Activated CD4-positive, alpha-beta memory T cell treated with anti-CD3 and anti-CD28 coated beads for 36 hours (primary cell): ENCODE results near the gene KDF1. TPM values are rescaled to one million over a fixed set of nuclear protein-coding genes. Genes with fewer than 3 reads are reported as not detected.
A peak's percentile ranks its signal among the peaks of the same experiment; 100 is the strongest.

Experiments used
- CTCF ChIA-PET: fragments of 350-600 bp; sonication (Branson Sonifier 250); formaldehyde crosslinking; loops from one replicate; lab custom pipeline; 2021; ENCODE audit warnings: antibody characterized with exemption, inconsistent platforms; lab: Charles Lee
- POLR2A ChIA-PET: fragments of 350-600 bp; sonication (Branson Sonifier 250); formaldehyde crosslinking; loops from one replicate; lab custom pipeline; 2021; ENCODE audit warnings: antibody characterized with exemption; lab: Charles Lee
- DNase-seq: peaks from one replicate; pipeline ENCODE4 v3.0.0-alpha.2; 2020
- H3K27ac Mint-ChIP-seq: one replicate; pipeline ENCODE4 v1.8.0; 2021; ENCODE audit warnings: mixed read lengths
- H3K27me3 Mint-ChIP-seq: one replicate; pipeline ENCODE4 v1.8.0; 2021; ENCODE audit warnings: mixed read lengths
- H3K36me3 Mint-ChIP-seq: one replicate; pipeline ENCODE4 v1.8.0; 2021; ENCODE audit warnings: mixed read lengths
- H3K4me1 Mint-ChIP-seq: one replicate; pipeline ENCODE4 v1.8.0; 2021; ENCODE audit warnings: low read depth, mixed read lengths
- H3K4me3 Mint-ChIP-seq: one replicate; pipeline ENCODE4 v1.8.0; 2021; ENCODE audit warnings: mild to moderate bottlenecking, mixed read lengths
- H3K9me3 Mint-ChIP-seq: one replicate; pipeline ENCODE4 v1.8.0; 2021; ENCODE audit warnings: mixed read lengths
- intact Hi-C: fragments of 100-400 bp; cut with micrococcal nuclease; formaldehyde crosslinking; loops from one replicate; pipeline ENCODE4 v1.15.1; 2023
- total RNA-seq, 2 experiments: library from RNA; stranded (reverse); gene quantifications; one replicate each; pipeline ENCODE4 v1.2.3, GENCODE V29; 2021

The KDF1 gene
- not detected for total RNA-seq

GRCh38 chr1:26959722-26960624 is at the start of gene KDF1:
KDF1 (minus strand) TSS chr1:26960468; CDS start chr1:26952380, 8,088 bp downstream.
- CTCF ChIA-PET, result interaction anchor here (0.8 to 1.0 kb wide), 2 partner anchors 17 to 26 kb away, joined by 3 to 4 read pairs; no protein-coding TSS in a partner anchor
- H3K36me3 Mint-ChIP-seq, result peaks cover 1% of the 10 kb centered on the region
- peaks cover 15% of the 10 kb centered on the region for H3K27me3 Mint-ChIP-seq

GRCh38 chr1:27009601-27010197 is 49.4 kb upstream of the KDF1 start:
- H3K27me3 Mint-ChIP-seq, result peaks cover 23% of the 10 kb centered on the region
- DNase-seq, result no peak
- no peak overlapping the region for H3K27ac Mint-ChIP-seq
- ChIA-PET CTCF (interaction anchor here (3.7 kb wide), 1 partner anchor 13 kb away, joined by 15 read pairs; no protein-coding TSS in a partner anchor), POLR2A (no interaction called here)
- H3K9me3 Mint-ChIP-seq, result no peaks in the 10 kb centered on the region
- no peaks in the 10 kb centered on the region for H3K36me3 Mint-ChIP-seq
- intact Hi-C loops, result no loop called here
- H3K4me3 Mint-ChIP-seq, result no peak overlapping the region
- peaks cover 11% of the 10 kb centered on the region for H3K4me1 Mint-ChIP-seq

More at GRCh38 chr1:26959722-26960624, at the start of gene KDF1:
- intact Hi-C loops, result no loop called here
- peak; percentile 49 for DNase-seq
- peak within 1 kb of the TSS; percentile 68 for H3K4me3 Mint-ChIP-seq
- POLR2A ChIA-PET, result interaction anchor here (1.0 kb wide), 1 partner anchor 38 kb away, joined by 3 read pairs; no protein-coding TSS in a partner anchor
- peaks cover 3% of the 10 kb centered on the region for H3K9me3 Mint-ChIP-seq
- H3K4me1 Mint-ChIP-seq, result peaks cover 4% of the 10 kb centered on the region
- no peak within 1 kb of the TSS for H3K27ac Mint-ChIP-seq

- CTCF ChIA-PET, result interaction anchor here (3.7 kb wide), 1 partner anchor 11 kb away, joined by 15 read pairs; no protein-coding TSS in a partner anchor
- Mint-ChIP-seq H3K4me3 (no peak overlapping the region), H3K36me3 (no peaks in the 10 kb centered on the region), H3K9me3 (no peaks in the 10 kb centered on the region), H3K27me3 (peaks cover 21% of the 10 kb centered on the region), H3K27ac (no peak overlapping the region), H3K4me1 (peaks cover 10% of the 10 kb centered on the region)
- intact Hi-C loops, result no loop called here
- DNase-seq, result no peak
- POLR2A ChIA-PET, result no interaction called here
Observed at GRCh38 chr1:27007909-27008582, 47.8 kb upstream of the KDF1 start.

- Mint-ChIP-seq H3K4me3 (no peak overlapping the region), H3K4me1 (peaks cover 2% of the 10 kb centered on the region), H3K27me3 (peaks cover 13% of the 10 kb centered on the region), H3K9me3 (no peaks in the 10 kb centered on the region), H3K27ac (no peak overlapping the region), H3K36me3 (no peaks in the 10 kb centered on the region)
- intact Hi-C loops, result no loop called here
- CTCF ChIA-PET, result interaction anchor here (0.6 to 1.1 kb wide), 3 partner anchors 10 to 39 kb away, joined by 3 to 4 read pairs (median 3); no protein-coding TSS in a partner anchor
- POLR2A ChIA-PET, result no interaction called here
- DNase-seq, result no peak
Observed at GRCh38 chr1:27006683-27007082, 46.4 kb upstream of the KDF1 start.

- peaks cover 10% of the 10 kb centered on the region for H3K27me3 Mint-ChIP-seq
- H3K9me3 Mint-ChIP-seq, result no peaks in the 10 kb centered on the region
- no peak for DNase-seq
- no peaks in the 10 kb centered on the region for H3K36me3 Mint-ChIP-seq
- POLR2A ChIA-PET, result no interaction called here
- H3K4me3 Mint-ChIP-seq, result no peak overlapping the region
- H3K4me1 Mint-ChIP-seq, result no peaks in the 10 kb centered on the region
- no peak overlapping the region for H3K27ac Mint-ChIP-seq
- CTCF ChIA-PET, result interaction anchor here (0.6 to 1.1 kb wide), 2 partner anchors 9 to 38 kb away, joined by 3 to 4 read pairs; no protein-coding TSS in a partner anchor
- intact Hi-C loops, result no loop called here
Observed at GRCh38 chr1:27005648-27006496, 45.6 kb upstream of the KDF1 start.

- Mint-ChIP-seq H3K27ac (no peak overlapping the region), H3K4me1 (no peaks in the 10 kb centered on the region), H3K36me3 (no peaks in the 10 kb centered on the region), H3K9me3 (no peaks in the 10 kb centered on the region), H3K4me3 (no peak overlapping the region), H3K27me3 (peaks cover 6% of the 10 kb centered on the region)
- intact Hi-C loops, result no loop called here
- CTCF ChIA-PET, result interaction anchor here (1.2 kb wide), 1 partner anchor 11 kb away, joined by 3 read pairs; no protein-coding TSS in a partner anchor
- DNase-seq, result no peak
- POLR2A ChIA-PET, result no interaction called here
Observed at GRCh38 chr1:27005166-27005530, 44.9 kb upstream of the KDF1 start.

GRCh38 chr1:27004471-27005165 is 44.4 kb upstream of the KDF1 start:
- DNase-seq, result no peak
- intact Hi-C loops, result no loop called here
- no peaks in the 10 kb centered on the region for H3K4me1 Mint-ChIP-seq
- no peak overlapping the region for H3K4me3 Mint-ChIP-seq
- CTCF ChIA-PET, result interaction anchor here (1.0 to 1.2 kb wide), 2 partner anchors 10 to 42 kb away, joined by 3 to 7 read pairs; no protein-coding TSS in a partner anchor
- H3K36me3 Mint-ChIP-seq, result no peaks in the 10 kb centered on the region
- no peak overlapping the region for H3K27ac Mint-ChIP-seq
- POLR2A ChIA-PET, result no interaction called here
- no peaks in the 10 kb centered on the region for H3K9me3 Mint-ChIP-seq
- H3K27me3 Mint-ChIP-seq, result peaks cover 3% of the 10 kb centered on the region

- Mint-ChIP-seq H3K4me1 (no peaks in the 10 kb centered on the region), H3K27me3 (peaks cover 3% of the 10 kb centered on the region), H3K36me3 (no peaks in the 10 kb centered on the region), H3K27ac (no peak overlapping the region), H3K4me3 (no peak overlapping the region), H3K9me3 (no peaks in the 10 kb centered on the region)
- intact Hi-C loops, result no loop called here
- ChIA-PET POLR2A (no interaction called here), CTCF (interaction anchor here (1.0 to 1.2 kb wide), 2 partner anchors 10 to 42 kb away, joined by 3 to 7 read pairs; no protein-coding TSS in a partner anchor)
- no peak for DNase-seq
Observed at GRCh38 chr1:27003745-27004470, 43.6 kb upstream of the KDF1 start.

- Mint-ChIP-seq H3K27ac (no peak overlapping the region), H3K36me3 (no peaks in the 10 kb centered on the region)
Observed at GRCh38 chr1:27001570-27002360, 41.5 kb upstream of the KDF1 start.

More at GRCh38 chr1:27001570-27002360, 41.5 kb upstream of the KDF1 start:
- ChIA-PET POLR2A (no interaction called here), CTCF (no interaction called here)
- no peak overlapping the region for H3K4me3 Mint-ChIP-seq
- peaks cover 4% of the 10 kb centered on the region for H3K4me1 Mint-ChIP-seq
- no peaks in the 10 kb centered on the region for H3K9me3 Mint-ChIP-seq
- intact Hi-C loops, result no loop called here
- H3K27me3 Mint-ChIP-seq, result peaks cover 11% of the 10 kb centered on the region
- DNase-seq, result no peak
